Activated CD8-positive, alpha-beta memory T cell treated with anti-CD3 and anti-CD28 coated beads, Interleukin-2, amount 50 U/mL, for 1 hour (primary cell): ENCODE measurements around the gene VSIG10L.

Experiments used
- DNase-seq: peaks from one replicate; pipeline ENCODE4 v3.0.0-alpha.2; 2020; ENCODE audit errors: extremely low read depth

VSIG10L gene

DNA sequence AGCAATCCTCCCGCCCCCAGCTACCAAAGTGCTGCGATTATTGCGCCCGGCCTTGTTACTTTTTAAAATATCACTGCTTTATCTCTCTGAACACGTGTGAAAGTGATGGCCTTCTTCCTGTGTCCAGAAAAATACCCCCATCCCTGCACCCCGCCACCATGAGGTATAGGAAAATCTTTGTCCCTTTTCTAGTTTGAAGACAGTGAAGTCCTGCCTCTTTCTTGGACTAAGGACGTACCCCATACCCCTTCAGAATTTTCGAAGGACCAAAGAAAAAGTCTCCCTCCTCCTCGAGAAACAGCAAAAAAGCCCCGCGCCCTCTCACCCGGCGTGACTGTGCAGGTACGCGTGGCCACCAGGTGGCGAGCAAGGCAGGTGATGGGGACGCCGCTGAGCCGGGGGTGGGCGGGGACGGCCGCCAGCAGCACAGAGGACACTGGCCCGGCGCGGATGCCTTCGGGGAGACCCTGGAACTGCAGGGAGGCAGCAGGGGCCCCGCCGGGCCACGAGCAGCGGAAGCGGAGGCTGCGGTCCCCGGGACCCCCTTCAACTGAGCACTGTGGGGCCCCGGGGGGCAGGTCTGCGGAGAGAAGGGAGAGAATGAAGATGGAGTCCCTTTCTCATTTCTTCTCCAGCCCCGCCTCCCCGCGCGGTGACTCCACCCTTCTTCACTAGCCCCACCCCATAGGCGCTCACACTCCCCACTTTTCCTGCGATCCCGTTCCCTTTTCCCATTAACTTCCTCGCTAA, 3.2 kb downstream of the VSIG10L start:
- peak; percentile 54 for DNase-seq

DNA sequence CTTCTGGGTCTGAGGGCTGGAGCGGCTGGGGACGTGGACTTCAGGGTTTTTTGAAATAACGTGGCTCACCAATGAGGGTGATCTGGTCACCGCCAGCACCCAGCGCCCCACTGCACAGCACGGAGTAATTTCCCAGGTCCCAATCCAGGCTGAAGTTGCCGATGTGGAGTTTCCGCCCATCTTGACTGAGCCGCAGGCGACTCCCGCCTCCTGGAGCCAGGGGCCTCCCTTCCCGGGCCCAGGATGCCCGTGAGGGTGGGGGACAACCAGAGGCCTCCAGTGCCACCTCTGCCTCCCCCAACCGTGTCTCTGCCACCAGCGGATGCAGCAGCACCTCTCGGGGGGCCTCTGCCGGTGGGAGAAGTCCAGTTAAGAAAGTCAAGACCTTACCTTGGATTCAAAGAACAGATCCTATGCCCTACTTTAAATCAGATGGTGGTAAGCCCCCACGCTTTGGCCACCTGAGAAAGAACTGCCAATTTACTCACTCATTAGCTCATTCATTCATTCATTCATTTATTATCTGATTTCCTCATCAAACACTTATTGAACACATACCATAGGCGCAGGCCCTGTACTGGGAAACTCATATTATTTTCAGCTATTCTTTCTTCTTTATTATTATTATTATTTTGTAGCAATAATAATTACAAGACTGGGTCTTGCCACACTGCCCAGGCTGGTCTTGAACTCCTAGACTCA, 3.9 kb downstream of the VSIG10L start:
- DNase-seq: no peak

DNA sequence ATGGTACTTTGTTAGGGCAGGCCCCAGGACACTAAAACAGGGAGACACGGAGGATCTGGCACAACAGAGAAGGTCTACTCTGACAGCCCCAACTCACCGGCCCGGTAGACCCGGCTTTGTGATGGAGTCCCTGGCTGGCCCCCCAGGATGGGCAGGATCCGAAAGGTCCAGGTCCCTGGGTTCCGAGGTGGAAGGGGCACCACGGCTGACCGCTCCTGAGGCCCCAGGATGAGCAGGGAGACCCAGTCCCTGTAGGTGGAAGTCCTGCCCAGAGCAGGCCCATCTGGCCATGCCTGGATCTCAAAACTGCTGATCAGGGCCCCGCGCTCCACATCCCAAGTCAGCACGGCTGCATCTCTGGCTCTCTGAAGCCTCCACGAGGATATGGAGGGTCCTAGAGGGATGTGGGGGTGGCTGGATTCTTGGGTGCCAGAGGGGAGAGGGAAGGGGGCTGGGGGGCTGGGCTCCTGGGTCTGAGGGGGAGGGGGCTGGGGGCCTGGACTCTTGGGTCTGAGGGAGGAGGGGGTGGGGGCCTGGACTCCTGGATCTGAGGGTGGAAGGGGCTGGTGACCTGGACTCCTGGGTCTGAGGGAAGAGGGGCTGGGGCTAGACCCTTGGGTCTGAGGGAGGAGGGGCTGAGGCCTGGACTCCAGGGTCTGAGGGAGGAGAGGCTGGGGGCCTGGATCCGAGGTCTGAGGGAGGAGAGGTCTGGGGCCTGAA, 4.6 kb downstream of the VSIG10L start:
- DNase-seq: no peak

DNA sequence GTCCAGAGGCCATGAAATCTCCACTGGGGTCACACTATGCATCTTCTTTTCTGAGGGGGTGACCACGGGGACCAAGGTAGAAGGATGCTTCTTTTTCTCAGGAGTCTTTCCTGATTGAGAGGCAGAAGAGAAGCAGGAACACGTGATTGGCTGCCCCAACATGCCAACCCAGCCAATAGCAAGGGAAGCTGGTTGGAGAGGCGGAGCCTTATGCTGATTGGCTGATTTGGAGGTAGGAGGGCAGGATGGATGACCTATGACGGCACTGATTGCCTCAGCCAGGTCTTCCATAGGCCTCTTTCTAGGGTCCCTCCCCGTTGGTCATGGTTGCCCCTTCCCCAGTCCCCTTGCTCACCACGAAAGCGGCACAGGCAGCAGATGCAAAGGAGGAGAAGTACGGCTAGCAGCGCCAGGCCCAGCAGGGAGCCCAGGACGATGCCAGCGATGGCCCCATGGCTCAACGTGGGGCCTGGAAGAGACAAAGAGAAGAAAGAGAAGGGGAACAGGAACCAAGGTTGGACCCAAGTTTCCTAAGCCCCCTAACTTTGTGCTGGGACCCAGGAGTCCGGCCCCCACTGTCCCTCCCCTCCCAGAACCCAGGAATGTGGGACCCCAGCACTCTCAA, 8.0 kb downstream of the VSIG10L start:
- DNase-seq: no peak

DNA sequence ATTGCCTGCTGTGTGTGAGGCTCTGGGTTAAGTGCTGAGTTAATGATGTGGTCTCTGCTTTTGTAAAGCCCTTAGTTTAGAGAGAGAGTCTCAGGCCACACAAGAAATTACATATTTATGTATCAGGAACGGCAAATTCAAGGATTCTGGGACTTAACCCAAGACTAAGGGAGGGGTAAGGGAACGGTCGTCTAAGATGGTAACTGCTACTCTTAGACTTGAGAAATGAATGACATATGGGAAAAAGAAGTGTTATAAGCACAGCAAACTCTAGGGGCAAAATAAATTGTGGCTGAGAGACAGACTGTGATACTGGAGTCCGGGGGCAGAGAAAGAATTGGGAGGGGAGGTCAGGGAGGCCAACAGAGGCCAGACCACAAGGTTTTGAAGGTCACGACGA, 10.2 kb downstream of the VSIG10L start:
- no peak for DNase-seq

DNA sequence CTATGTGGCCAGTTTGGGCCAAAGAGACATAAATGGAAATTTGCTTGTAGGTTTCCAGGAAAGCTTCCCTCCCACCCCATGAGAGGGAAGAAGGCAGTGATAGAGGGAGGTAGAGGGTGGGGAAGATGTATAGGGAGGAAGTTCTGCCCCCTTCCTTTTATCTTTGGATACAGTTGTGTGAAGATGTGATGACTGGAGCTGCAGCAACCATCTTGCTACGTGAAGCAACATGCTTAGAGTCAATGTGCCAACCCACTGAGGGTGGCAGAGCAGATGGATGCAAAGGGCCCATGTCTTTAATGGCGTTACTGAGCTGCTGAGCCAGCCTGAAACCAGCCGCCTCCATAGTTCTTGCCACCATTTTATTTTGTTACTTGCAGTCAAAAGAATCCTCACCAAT, 10.7 kb downstream of the VSIG10L start:
- no peak for DNase-seq

DNA sequence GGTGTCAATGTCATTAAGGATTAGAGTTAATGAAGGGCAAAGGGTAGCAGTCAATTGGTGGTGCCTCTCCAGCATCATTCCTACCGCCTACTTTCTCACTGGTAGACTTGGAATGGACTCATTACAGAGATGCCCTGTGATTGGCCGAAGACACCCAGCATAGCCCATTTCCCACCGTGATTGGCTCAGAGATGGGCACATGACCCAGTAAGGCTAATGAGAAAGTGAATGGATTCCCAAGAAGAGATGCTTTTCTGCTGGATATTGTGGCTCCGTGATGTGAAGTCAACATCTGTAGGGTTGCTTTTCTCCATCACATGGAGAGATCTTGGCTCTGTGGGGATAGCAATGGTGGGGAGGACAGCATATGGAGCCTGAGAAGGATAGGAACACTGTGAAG, 11.6 kb downstream of the VSIG10L start:
- DNase-seq: no peak

DNA sequence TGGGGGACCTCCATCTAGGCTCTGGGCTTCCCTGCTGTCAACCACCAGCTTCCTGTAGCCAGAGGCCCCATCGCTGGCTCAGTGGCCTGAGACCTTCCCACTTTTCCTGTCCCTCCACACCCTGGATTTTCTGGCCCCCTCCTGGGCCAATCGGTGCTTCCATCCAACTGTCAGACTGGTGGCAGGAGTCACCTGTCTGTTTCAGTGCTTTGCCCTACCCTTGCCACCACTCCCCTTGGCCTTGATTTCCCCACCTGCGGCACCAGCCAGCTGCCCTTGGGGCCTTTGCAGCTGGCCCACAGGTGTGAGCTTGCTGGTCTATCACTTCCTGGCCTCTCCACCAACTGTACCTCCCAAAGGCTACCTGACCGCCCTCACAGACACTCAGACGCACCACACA, 12.5 kb downstream of the VSIG10L start:
- no peak for DNase-seq

DNA sequence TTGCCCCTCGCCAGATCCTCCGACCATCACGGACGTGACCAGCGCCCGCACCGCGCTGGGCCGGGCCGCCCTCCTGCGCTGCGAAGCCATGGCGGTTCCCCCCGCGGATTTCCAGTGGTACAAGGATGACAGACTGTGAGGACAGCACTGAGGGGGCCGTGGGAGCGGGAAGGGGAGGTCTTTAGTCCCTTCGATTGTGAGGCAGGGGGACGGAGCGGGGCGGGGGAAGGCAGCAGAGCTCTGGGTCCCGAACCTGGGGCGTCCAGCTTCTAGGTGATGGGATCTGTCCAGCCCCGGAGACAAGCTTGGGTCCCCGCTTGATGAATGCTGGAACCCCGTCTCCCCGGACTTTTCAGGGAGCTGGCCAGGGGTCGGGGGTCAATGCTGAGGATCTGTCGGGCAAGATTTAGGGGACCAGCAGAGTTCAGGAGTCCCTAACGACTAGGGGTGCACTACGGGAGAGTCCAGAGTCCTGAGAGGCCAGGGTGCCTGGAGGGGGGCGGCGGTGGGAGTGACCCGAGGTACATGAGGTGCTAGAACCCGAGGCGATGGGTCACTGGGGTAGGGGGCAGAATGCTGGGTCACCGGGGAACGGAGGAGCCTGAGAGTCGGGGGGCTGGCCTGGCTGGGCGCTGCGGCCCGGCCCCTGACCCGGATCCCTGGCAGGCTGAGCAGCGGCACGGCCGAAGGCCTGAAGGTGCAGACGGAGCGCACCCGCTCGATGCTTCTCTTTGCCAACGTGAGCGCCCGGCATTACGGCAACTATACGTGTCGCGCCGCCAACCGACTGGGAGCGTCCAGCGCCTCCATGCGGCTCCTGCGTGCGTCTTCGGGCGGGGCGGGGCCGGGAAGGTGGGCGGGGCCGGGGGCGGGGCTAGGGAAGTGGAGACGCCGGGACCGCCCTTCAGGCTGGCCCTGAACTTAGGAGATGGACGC, 14.6 kb downstream of the VSIG10L start:
- DNase-seq: no peak

DNA sequence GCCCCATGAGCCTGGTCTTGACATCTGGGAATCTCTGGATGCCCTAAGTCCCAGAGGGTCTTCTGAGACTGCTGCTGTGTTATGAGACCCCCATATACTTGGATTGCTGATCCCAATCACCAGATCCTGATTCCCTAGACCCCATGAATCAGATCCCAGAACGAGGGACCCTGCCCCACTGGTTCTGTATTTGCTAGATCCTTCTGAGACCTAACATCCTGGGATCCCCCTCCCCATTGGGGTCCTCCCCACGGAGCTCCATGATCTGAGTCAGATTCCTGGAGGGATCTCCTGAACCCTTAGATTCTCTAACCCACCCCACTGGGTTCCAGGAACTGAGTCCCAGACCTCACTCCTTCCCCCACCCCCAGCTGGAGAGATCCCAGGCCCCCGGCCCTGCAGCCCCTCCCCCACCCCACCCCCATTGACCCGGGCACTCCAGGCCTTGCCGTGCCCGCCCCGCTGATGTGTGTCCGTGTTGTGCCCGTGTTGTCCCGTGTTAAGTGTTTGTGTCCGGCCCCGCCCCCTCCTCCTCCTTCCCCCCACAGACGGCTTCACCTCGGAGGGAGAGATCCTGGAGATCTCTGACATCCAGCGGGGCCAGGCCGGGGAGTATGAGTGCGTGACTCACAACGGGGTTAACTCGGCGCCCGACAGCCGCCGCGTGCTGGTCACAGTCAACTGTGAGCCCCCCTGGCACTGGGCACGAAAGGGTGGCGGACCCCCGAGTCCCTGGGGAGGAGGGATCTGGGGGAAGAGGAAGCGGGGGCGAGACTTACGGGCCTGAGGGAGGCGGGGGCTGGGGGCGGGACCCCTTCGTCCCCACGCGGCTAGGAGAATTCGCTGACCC, 15.5 kb downstream of the VSIG10L start:
- no peak for DNase-seq

DNA sequence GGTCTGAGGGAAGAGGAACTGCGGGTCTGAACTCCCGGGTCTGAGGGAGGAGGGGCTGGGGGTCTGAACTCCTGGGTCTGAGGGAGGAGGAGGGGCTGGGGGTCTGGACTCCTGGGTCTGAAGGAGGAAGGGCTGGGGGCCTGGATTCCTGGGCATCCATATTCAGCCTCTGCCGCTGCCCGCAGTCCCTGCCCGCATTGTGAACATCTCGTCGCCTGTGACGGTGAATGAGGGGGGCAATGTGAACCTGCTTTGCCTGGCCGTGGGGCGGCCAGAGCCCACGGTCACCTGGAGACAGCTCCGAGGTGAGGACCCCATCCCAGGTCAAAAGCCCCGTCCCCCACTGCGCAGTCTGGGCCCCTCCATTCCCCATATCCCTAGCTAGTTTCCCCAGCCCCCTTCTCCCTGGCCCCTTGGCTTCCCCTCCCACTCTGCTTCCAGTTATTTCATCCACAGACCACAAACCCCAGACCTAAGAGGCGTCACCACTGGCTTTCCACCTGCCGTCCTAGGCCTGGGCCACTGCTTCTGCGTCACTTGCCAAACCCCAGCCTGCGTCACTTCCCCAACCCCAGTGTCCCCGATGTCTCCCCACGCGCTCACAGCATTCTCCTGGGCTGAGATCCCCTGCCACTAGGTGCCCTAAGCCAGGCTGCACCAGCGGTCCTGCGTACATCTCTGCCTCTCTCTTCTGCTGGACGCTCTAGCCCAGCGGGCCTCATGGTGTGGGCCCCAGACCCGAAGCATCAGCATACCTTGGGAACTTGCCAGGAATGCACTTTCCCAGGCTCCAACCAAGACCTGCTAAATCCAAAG, 16.6 kb downstream of the VSIG10L start:
- no peak for DNase-seq

DNA sequence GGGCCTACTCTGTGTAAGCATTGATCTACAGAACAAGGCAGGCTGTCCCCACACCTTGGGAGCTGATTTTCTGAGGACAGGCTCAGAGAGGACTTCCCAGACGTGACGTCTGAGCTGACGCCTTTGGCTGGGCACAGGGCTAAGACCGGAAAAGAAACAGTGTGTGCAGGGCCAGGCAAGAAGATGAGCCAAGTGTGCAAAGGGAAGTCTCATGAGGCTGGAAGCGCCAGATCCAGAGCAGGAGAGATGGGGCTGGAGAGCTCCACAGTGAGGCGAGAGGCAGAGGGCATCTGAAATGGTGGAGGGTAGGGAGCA, 17.8 kb downstream of the VSIG10L start:
- no peak for DNase-seq

DNA sequence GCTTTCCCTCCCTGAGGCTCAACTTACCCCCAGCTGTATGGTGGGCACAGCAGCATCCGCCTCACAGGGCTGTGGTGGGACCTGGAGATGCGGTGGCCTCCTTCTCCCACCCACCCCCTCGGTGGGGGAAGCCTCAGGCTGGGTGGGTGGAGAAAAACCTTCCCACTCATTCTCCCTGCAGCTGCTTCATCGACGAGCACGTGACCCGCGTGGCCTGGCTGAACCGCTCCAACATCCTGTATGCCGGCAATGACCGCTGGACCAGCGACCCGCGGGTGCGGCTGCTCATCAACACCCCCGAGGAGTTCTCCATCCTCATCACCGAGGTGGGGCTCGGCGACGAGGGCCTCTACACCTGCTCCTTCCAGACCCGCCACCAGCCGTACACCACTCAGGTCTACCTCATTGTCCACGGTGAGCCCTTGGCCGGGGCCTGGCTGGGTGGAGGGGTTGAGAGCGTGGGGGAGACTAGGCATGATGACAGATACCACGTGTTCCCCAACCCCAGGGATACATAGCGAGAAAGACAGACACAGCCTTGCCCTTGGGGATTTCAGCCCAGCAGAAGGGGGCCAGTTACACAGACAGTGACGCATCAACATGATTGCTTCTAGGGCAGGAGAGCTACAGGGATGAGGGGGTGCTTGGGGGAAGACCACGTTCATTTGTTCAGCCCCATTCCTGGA, 18.3 kb downstream of the VSIG10L start:
- no peak for DNase-seq

DNA sequence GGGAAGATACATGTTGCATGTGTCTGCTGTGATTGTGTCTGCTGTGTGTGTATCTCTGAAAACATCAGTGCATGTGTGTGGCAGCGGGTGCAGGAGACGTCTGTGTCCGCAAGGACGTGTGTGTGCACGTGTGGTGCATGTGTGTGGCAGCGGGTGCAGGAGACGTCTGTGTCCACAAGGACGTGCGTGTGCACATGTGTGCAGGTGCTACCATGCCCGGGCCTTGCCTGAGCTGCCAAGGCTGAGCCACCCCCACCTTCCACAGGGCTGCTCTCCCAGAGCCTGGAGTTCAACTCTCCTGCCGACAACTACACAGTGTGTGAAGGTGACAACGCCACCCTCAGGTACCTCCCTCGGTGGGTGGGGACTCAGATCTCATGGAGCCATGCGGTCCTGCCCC, 20.1 kb downstream of the VSIG10L start:
- no peak for DNase-seq

DNA sequence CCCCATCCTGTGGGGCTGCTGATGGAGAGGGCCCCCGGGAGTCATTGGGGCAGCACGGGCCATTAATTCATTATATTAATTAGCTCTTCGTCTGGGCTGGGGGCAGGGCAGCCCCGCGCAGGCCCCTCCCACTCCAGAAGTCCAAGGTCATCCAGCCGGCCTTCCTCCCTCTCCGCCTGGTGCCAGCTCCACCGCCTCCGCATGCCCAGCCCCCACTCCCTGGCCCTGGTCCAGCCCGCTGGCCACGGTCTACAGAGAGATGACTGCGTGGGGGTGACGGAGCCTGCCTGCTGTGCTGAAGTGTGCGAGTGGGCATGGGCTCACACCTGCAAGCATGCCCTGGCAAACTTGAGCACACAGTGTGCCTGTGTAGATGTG, 21.7 kb downstream of the VSIG10L start:
- no peak for DNase-seq

DNA sequence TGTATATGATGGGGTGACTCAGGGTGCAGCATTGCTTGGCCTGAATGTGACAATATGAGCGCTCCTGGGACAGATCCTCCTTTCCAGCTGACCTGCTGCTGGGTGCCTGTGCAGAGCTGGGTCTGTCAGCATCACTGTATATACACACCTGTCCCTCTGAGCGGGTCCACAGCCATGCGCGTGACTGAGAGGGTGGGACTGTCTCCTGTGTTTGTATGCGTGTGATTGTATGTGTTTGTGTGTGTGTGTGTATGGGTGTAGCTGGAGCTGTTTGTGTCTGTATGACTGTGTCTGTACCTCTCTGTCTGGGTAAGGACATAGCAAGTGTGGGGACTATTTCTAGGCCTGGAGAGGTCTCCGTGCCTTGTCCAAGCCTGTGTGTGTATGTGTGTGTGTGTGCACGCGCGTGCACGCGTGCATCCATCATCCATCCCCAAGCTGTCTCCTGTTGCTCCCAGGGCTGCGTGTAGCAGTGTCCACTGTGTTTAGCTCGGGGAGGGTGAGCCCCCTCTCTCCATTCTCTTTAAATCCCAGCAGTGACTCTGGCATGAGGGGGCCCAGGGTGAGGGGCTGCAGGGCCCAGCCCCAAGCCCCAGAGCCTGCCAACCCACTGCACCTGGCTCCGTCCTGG, 22.2 kb downstream of the VSIG10L start:
- no peak for DNase-seq

DNA sequence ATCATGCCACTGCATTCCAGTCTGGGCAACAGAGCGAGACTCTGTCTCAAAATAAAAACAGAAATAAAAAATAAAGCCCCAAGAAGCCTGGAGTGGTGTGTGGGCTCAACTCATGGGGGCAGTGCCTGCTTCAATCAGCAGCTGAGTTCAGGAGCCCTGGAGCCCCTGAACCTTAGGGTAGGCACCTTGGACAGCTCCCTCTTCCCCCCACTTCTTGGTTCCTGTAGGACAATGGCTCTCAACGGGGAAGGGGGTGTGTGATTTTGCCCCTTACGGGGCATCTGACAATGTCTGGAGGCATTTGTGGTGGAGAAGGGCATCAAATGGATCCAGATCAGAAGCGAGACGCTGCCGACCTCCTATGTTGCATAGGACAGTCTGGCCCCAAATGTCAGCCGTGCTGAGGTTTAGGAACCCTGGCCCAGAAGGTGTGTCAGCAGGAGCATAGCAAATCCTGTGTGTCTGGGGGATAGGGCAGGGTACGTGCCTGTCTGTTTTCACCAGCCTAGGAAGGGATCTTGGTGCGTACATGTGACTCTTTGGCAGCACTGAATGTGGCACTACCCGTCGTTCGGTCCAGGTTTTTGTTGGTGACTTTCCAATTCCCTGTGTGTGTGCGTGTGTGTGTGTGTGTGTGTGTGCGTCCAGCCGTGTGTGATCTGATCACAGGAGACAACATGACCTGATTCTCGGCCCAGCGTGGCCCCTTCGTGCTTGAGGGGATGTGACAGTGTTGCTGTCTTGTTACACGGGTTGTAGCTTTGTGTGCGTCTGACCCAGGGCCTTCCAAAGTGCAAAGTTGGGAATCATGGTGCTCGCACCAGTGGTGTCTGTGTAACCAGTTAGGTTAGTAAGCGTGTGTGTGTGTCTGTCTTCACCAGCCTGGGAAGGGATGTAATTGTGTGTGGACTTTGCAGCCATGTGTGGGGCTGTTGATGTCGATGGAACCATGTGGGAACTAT, 23.0 kb downstream of the VSIG10L start:
- DNase-seq: no peak

DNA sequence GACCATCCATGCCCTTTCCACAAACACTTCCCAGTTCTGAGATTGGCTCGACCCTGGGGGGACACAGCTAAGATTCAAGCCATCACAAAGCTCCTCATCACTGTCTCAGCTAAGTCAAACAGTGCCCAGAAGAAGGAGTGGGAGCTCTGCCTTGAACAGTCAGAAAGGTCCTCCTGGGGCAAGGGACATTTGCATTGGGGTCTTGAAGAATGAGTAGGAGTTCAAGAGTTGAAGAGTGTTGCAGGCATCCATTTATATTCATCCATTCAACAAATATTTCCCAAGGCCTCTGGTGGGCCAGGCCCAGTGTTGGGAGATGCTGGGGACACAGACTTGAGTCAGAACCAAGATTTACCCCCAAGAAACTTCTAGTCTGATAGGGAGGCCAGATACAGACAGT, 24.0 kb downstream of the VSIG10L start:
- no peak for DNase-seq
